Kasumi-1 (cell line): Measurements from ENCODE around the gene CMIP.
"Not testable (repeated sequence)": the region's sequence is repeated elsewhere in the genome, so short reads cannot be mapped to it uniquely, and the experiment has no call there.

Source experiments
- DNase-seq, 2 experiments: peaks; one replicate each; lab custom pipeline; 2025; lab: John Stamatoyannopoulos, UW

Gene CMIP

GRCh38 chr16:81421536-81421935, 23.1 kb upstream of the CMIP start:
- DNase-seq = no peak

- not testable (repeated sequence) for DNase-seq
These were observed 22.5 kb upstream of the CMIP start for GRCh38 chr16:81422153-81422552.

- DNase-seq = peak; percentile 32 to 41
These were observed 19.8 kb upstream of the CMIP start for GRCh38 chr16:81424771-81425170.

- DNase-seq = no peak
These were observed 17.4 kb upstream of the CMIP start for GRCh38 chr16:81427219-81427618.

GRCh38 chr16:81429045-81429521, 15.5 kb upstream of the CMIP start:
- peak; percentile 56 to 57 for DNase-seq

GRCh38 chr16:81431554-81432353, 12.9 kb upstream of the CMIP start:
- peak; percentile 76 for DNase-seq

GRCh38 chr16:81432937-81433557, 11.6 kb upstream of the CMIP start:
- no peak for DNase-seq

GRCh38 chr16:81435103-81435502, 9.5 kb upstream of the CMIP start:
- DNase-seq = no peak

- no peak for DNase-seq
These were observed 9.0 kb upstream of the CMIP start for GRCh38 chr16:81435567-81435966.

- no peak for DNase-seq
These were observed 8.2 kb upstream of the CMIP start for GRCh38 chr16:81436386-81436785.

GRCh38 chr16:81437865-81438264, 6.7 kb upstream of the CMIP start:
- peak; percentile 79 to 80 for DNase-seq

GRCh38 chr16:81440888-81441761, 3.5 kb upstream of the CMIP start:
- DNase-seq = no peak

GRCh38 chr16:81442220-81442915, 2.2 kb upstream of the CMIP start:
- no peak for DNase-seq

GRCh38 chr16:81442916-81443687, 1.5 kb upstream of the CMIP start:
- DNase-seq = no peak

- DNase-seq = no peak
These were observed 740 bp upstream of the CMIP start for GRCh38 chr16:81443688-81444447.

GRCh38 chr16:81445143-81445961, 744 bp downstream of the CMIP start:
- peak in 1 of 2 experiments; percentile 43 for DNase-seq

GRCh38 chr16:81445966-81446906, 1.6 kb downstream of the CMIP start:
- peak; percentile 38 to 54 for DNase-seq

GRCh38 chr16:81446907-81447268, 2.3 kb downstream of the CMIP start:
- DNase-seq = no peak
